GM23248 (cell line): ENCODE results near the gene SHROOM3. TPM values are rescaled to one million over a fixed set of nuclear protein-coding genes. Genes with fewer than 3 reads are reported as not detected.

Experiments used
- DNase-seq: peaks from one replicate; pipeline ENCODE4 v3.0.0-alpha.2; 2015
- H2AFZ ChIP-seq: fragments of 200-600 bp; sonication (generic); 2 replicates; pipeline ENCODE4 v1.6.1; 2016; ENCODE audit warnings: antibody characterized with exemption
- H3F3A ChIP-seq: fragments of 200-600 bp; sonication (generic); 2 replicates; pipeline ENCODE4 v1.6.1; 2016; ENCODE audit warnings: mild to moderate bottlenecking, antibody characterized with exemption, mixed run types; ENCODE audit not compliant: insufficient read depth
- H3K27ac ChIP-seq: fragments of 200-600 bp; sonication (generic); 2 replicates; pipeline ENCODE4 v1.5.1; 2016; ENCODE audit warnings: mild to moderate bottlenecking
- H3K27me3 ChIP-seq: fragments of 200-600 bp; sonication (generic); replicated peaks from 2 replicates; pipeline ENCODE4 v1.6.1; 2016; ENCODE audit warnings: mild to moderate bottlenecking; ENCODE audit not compliant: insufficient read depth
- H3K36me3 ChIP-seq: fragments of 200-600 bp; sonication (generic); 2 replicates; pipeline ENCODE4 v1.6.1; 2016; ENCODE audit warnings: low read depth, mild to moderate bottlenecking
- H3K4me1 ChIP-seq: fragments of 200-600 bp; sonication (generic); 2 replicates; pipeline ENCODE4 v1.6.1; 2016; ENCODE audit warnings: mild to moderate bottlenecking; ENCODE audit not compliant: insufficient read depth
- H3K4me2 ChIP-seq: fragments of 200-600 bp; sonication (generic); one replicate; pipeline ENCODE4 v1.6.1; 2016; ENCODE audit warnings: mild to moderate bottlenecking; ENCODE audit not compliant: unreplicated experiment
- H3K4me3 ChIP-seq: fragments of 200-600 bp; sonication (generic); 2 replicates; pipeline ENCODE4 v1.5.1; 2016; ENCODE audit warnings: mild to moderate bottlenecking
- H3K79me2 ChIP-seq: fragments of 200-600 bp; sonication (generic); 2 replicates; pipeline ENCODE4 v1.6.1; 2016; ENCODE audit warnings: mild to moderate bottlenecking; ENCODE audit not compliant: insufficient read depth
- H3K9ac ChIP-seq: fragments of 200-600 bp; sonication (generic); 2 replicates; pipeline ENCODE4 v1.6.1; 2016; ENCODE audit warnings: mild to moderate bottlenecking
- H3K9me2 ChIP-seq: fragments of 200-600 bp; sonication (generic); 2 replicates; pipeline ENCODE4 v1.6.1; 2016; ENCODE audit warnings: mixed run types, mild to moderate bottlenecking, moderate library complexity; ENCODE audit not compliant: insufficient read depth
- H3K9me3 ChIP-seq: fragments of 200-600 bp; sonication (generic); one replicate; pipeline ENCODE4 v1.6.1; 2017; ENCODE audit warnings: low read depth
- H4K20me1 ChIP-seq: fragments of 200-600 bp; sonication (generic); 2 replicates; pipeline ENCODE4 v1.6.0; 2016; ENCODE audit not compliant: insufficient read depth
- EZH2 ChIP-seq: fragments of 200-600 bp; sonication (generic); IDR thresholded peaks from 2 replicates; pipeline ENCODE4 v1.6.1; 2018; ENCODE audit warnings: antibody characterized with exemption, mild to moderate bottlenecking; ENCODE audit not compliant: insufficient read depth, poor library complexity, severe bottlenecking
- EZH2phosphoT487 ChIP-seq: fragments of 200-600 bp; sonication (generic); IDR thresholded peaks from 2 replicates; pipeline ENCODE4 v1.6.1; 2018; ENCODE audit warnings: antibody characterized with exemption, moderate library complexity, mild to moderate bottlenecking, low read depth; ENCODE audit not compliant: insufficient read depth
- WGBS, 2 experiments: methylation state at CpG; one replicate each; pipeline ENCODE4 v1.1.6; 2015 to 2017; ENCODE audit warnings: low lambda C conversion rate in 2 of 2, low coverage in 1 of 2; ENCODE audit errors: missing lambda C conversion rate in 2 of 2; 5-methylcytosine and 5-hydroxymethylcytosine counted together
- in situ Hi-C: fragments of 300-500 bp; cut with MboI; formaldehyde crosslinking; loops from 2 replicates; pipeline ENCODE4 v1.15.0; 2020
- polyA plus RNA-seq: library from polyadenylated mRNA; unstranded; fragments of >200 nt; fragmentation: Nextera tagmentation; extraction: Ambion mirVana; gene quantifications from 2 replicates; pipeline ENCODE4 v1.2.1, GENCODE V29; 2016
- total RNA-seq: library from RNA; depleted of rRNA; stranded (reverse); fragments of >200 nt; shearing (Covaris generic); gene quantifications from 2 replicates; pipeline ENCODE4 v1.2.3, GENCODE V29; 2014

SHROOM3 gene
- total and polyA plus RNA-seq, 2 experiments from 2014 or later: 9.7 to 44.6 TPM

DNA sequence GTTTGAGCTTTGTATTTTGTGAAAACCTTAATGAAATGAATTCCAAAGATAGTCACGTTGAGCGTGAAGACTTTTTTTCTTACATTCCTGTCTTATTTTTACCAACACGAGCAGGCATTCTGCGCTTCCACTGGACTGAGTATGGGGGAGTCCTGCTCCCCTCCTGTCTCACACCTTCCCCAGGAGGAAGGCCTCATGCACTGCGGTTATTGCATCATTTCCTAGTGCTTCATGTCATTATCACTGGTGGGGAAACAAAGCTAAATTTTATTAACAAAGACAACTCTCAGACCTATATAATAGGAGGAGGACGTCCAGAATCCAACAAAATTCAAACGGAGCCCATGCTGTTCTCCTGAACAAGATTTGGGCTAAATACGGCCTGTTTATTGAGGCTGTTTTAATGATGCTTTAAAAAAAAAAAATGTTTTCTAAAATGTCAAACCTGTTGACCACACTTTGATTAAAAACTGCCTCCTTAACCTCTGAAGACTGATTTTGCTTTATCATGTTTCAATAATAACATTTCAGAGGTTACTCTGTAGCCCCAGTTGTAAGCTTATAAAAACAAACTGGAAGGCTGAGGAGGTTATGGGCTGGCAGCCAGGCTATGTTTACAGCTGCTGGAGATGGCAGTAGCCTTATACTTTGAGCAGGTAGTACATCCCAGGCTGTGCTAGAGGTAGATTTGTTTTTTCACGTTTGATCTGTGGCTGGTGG is 344.9 kb downstream of the SHROOM3 start:
- DNase-seq: no peak
- Histone ChIP-seq H4K20me1 (no peaks in the 10 kb centered on the region), H3K9me2 (no peaks in the 10 kb centered on the region), H3K4me3 (no peak overlapping the region), H3K9me3 (no peaks in the 10 kb centered on the region), H3F3A (peaks cover 40% of the 10 kb centered on the region), H3K36me3 (peaks cover 51% of the 10 kb centered on the region), H3K27me3 (no peaks in the 10 kb centered on the region), H3K4me2 (no peak overlapping the region), H3K9ac (no peak overlapping the region), H3K27ac (no peak overlapping the region), H3K4me1 (peaks cover 37% of the 10 kb centered on the region), H3K79me2 (peaks cover 23% of the 10 kb centered on the region; the same call in 1 of the 2 replicates), H2AFZ (no peak overlapping the region)
- WGBS, 2 experiments: 94 to 96% methylated on average over 9 of the region's 9 CpGs
- in situ Hi-C loops: no loop called here
- TF ChIP-seq EZH2phosphoT487 (no peak), EZH2 (no peak)

DNA sequence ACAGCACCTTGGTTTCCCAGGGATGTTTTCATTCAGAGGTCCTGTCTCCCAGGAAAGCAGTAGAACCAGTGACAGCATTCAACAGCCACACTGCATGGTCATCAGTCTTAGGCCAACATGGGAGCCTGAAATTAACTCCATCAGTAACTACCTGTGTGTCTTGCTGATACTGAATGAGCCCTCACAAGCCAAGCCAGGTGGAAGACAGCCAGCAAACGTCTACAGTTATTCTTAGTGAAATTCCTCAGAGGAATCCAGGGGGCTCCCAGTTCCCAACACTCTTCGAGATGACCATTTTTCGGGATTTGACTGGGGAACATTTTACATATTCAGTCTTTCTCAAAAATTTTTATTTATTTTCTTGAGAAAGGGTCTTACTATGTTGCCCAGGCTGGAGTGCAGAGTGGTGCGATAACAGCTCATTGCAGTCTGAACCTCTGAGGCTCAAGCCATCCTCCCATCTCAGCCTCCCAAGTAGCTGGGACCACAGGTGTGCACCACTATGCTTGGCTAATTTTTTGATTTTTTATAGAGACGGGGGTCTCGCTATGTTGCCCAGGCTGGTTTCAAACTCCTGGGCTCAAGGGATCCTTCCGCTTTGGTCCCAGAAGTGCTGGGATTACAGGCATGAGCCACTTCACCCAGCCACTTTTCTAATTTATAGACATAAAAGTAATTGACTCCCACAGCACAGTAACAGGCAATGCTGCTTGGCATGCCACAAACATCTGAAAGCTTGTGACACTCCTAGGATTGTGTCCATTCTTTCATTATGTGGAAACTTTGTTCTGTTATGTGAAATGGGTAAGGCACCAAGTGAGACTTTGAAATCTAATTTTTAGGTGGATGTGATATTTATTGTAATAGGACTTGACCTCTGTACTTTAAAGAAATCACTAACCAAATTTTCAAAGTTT is 346.0 kb downstream of the SHROOM3 start:
- Histone ChIP-seq H3K9me2 (no peaks in the 10 kb centered on the region), H3K9ac (peak overlapping the region; percentile 91), H3K27me3 (no peaks in the 10 kb centered on the region), H3K79me2 (peaks cover 23% of the 10 kb centered on the region; the same call in 1 of the 2 replicates), H3K27ac (peak overlapping the region; percentile 99), H3F3A (peaks cover 35% of the 10 kb centered on the region), H2AFZ (no peak overlapping the region), H3K4me1 (peaks cover 37% of the 10 kb centered on the region), H3K9me3 (no peaks in the 10 kb centered on the region), H4K20me1 (no peaks in the 10 kb centered on the region), H3K4me3 (no peak overlapping the region), H3K36me3 (peaks cover 52% of the 10 kb centered on the region), H3K4me2 (no peak overlapping the region)
- no peak for TF ChIP-seq EZH2phosphoT487
- no peak for TF ChIP-seq EZH2
- in situ Hi-C loops: no loop called here
- 94 to 97% methylated on average over 7 of the region's 7 CpGs for WGBS, 2 experiments
- no peak for DNase-seq

DNA sequence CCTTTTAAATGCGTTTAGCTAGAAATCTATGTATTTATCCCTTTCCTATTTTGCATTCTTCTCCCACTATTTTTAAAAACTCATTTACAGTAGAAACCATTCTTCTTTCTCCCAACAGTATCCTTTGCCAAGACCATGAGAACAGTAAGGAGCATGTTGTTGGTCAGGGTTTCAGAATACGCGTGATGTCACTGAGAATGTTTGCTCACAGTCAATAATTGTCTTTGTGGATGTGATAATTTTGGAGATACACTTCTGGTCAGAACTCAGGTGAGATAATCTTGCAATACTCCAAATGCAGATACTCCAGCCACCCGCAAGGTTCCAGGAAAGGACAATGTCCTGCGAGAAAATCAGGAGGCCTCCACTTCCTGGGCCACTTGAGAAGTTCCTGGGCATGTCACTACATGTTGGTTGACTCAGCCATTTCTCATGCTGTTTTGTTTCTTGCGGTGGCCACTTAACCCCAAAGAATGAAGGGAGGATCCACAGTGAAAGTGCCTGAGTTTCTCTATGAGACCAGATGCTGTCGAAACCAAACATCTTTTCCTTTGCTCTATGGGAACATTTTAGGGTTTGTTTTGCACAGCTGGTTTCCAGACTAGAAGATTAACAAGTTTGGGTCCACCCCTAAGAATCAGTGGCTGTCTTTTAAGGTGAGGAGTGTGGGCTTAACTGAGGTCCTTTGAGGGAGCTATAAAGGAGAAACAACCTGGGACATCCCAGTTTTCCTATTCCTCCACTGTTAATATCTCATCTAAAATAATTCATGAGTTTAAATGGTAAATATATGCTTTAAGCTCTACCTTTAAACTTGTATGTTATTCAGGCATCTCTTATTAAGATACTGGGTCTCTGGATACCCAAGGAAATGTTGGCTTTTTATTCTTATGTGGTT is 346.9 kb downstream of the SHROOM3 start:
- peaks cover 23% of the 10 kb centered on the region; the same call in 1 of the 2 replicates for H3K79me2 ChIP-seq
- H3K4me1 ChIP-seq: peaks cover 37% of the 10 kb centered on the region
- TF ChIP-seq EZH2 (no peak), EZH2phosphoT487 (no peak)
- 59 to 67% methylated on average over 7 of the region's 7 CpGs for WGBS, 2 experiments
- peak; percentile 97 for DNase-seq
- no peaks in the 10 kb centered on the region for H4K20me1 ChIP-seq
- peak overlapping the region; percentile 74 for H3K4me3 ChIP-seq
- H3K27ac ChIP-seq: peak overlapping the region; percentile 99
- no peaks in the 10 kb centered on the region for H3K9me3 ChIP-seq
- H3K4me2 ChIP-seq: peak overlapping the region; percentile 97
- H3K27me3 ChIP-seq: no peaks in the 10 kb centered on the region
- no peaks in the 10 kb centered on the region for H3K9me2 ChIP-seq
- peaks cover 43% of the 10 kb centered on the region for H3K36me3 ChIP-seq
- in situ Hi-C loops: no loop called here
- H3K9ac ChIP-seq: peak overlapping the region; percentile 91
- H3F3A ChIP-seq: peaks cover 30% of the 10 kb centered on the region
- no peak overlapping the region for H2AFZ ChIP-seq

DNA sequence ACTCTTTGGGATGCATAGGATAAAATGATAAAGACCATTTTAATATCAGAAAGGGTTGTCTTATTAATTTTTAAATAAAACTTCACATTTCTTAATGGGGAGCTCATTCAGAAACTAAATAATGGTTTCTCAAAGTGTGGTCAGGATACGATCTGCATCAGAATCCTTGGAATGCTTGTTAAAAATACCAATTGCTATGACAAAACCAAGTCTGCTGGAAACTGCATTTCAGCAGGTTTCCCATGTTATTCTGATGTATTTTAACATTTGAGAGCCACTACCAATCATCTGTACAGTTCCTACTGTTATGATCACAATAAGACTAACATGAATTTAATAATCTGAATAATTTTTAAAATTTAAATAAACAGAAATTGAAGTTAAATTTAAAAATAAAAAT is 347.8 kb downstream of the SHROOM3 start:
- no peak overlapping the region for H2AFZ ChIP-seq
- peak overlapping the region; percentile 97 for H3K4me2 ChIP-seq
- peaks cover 16% of the 10 kb centered on the region; the same call in 1 of the 2 replicates for H3K79me2 ChIP-seq
- peak overlapping the region; percentile 91 for H3K9ac ChIP-seq
- H3K9me2 ChIP-seq: no peaks in the 10 kb centered on the region
- 0 to 2% methylated on average over 1 of the region's 1 CpG for WGBS, 2 experiments
- peaks cover 37% of the 10 kb centered on the region for H3K4me1 ChIP-seq
- peaks cover 40% of the 10 kb centered on the region for H3K36me3 ChIP-seq
- H3K27ac ChIP-seq: peak overlapping the region; percentile 99
- TF ChIP-seq EZH2phosphoT487: no peak
- no peak for TF ChIP-seq EZH2
- H3K27me3 ChIP-seq: no peaks in the 10 kb centered on the region
- DNase-seq: peak; percentile 84
- H3K4me3 ChIP-seq: peak overlapping the region; percentile 74
- H3K9me3 ChIP-seq: no peaks in the 10 kb centered on the region
- no peaks in the 10 kb centered on the region for H4K20me1 ChIP-seq
- H3F3A ChIP-seq: peaks cover 30% of the 10 kb centered on the region
- in situ Hi-C loops: no loop called here
